Hypothalamus (tissue), 51 donors: ENCODE results near the gene RPSA.
"Not testable (repeated sequence)": the region's sequence is repeated elsewhere in the genome, so short reads cannot be mapped to it uniquely, and the experiment has no call there.

ENCODE experiments used
- DNase-seq, 51 donors: peaks; one replicate each; lab custom pipeline; 2025; lab: John Stamatoyannopoulos, UW

RPSA gene

DNA sequence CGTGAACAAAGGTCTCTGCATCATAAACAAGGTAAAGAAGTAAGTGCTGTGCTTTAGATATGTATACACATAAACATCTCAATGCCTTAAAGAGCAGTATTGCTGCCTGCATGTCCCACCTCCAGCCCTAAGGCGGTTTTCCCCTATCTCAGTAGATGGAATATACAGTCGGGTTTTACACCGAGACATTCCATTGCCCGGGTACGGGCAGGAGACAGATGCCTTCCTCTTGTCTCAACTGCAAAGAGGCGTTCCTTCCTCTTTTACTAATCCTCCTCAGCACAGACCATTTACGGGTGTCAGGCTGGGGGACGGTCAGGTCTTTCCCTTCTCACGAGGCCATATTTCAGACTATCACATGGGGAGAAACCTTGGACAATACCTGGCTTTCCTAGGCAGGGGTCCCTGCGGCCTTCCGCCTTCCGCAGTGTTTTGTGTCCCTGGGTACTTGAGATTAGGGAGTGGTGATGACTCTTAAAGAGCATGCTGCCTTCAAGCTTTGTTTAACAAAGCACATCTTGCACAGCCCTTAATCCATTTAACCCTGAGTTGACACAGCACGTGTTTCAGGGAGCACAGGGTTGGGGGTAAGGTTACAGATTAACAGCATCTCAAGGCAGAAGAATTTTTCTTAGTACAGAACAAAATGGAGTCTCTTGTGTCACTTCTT lies 12.2 kb downstream of the RPSA start:
- not testable (repeated sequence) for DNase-seq

- DNase-seq: no peak
Observed at GRCh38 chr3:39419742-39420315, 13.3 kb downstream of the RPSA start.

DNA sequence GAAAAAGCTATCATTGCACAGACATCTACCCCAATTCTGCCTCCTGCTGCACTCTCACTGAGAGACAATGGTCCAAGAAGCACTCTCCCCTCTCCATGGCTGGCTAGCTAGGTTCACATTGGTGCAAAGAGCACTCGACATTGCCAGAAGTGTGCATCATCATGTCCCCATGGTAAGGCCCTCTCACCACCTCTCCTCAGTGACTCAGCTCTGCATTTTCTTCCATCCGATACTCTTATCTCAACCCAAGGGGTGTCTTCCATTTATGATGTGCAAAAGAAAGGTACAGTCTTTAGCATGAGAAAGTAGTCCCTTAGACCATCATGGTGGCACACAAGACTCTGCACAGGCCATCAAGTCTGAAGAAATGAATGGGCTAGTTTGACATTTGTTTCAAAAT lies 14.0 kb downstream of the RPSA start:
- DNase-seq: no peak

DNA sequence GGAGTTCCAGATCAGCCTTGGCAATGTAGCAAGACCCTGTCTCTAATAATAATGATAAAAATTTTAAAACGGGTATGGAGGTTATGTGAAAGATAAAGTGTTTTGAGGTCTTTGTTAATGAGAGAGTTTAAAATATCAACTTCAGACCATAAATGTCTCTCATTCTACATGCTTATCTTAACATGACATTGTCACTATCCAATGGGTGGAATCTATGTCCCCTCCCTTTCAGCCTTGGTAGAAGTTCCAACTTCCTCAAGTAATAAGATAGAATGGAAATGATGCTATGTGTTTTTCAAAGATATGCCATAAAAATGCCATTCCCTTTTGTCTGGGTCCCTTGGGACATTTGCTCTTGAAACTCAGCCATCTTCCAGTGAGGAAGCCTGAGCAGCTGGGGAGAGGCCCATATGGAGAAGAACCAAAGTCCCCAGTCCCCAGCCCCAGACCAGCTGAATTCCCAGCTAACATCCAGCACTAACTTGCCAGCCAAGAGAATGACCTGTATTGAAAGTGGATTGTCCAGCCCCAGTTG lies 17.0 kb downstream of the RPSA start:
- no peak for DNase-seq

DNA sequence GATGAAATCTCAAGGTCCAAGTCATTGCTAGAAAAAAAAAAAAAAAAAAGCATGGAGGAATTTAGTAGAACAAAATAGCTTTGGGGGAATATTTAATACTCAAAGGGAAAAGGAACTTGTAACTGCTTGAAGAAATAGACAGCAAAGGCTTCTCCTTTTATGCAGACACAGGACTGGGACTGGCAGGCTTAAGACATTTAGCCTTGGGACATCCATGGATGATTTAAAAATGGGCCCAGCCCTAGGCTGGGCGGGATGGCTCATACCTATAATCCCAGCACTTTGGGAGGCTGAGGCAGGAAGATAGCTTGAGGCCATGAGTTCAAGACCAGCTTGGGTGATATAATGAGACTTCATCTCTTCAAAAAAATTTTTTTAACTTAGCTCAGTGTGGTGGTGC lies 19.8 kb downstream of the RPSA start:
- no peak for DNase-seq

DNA sequence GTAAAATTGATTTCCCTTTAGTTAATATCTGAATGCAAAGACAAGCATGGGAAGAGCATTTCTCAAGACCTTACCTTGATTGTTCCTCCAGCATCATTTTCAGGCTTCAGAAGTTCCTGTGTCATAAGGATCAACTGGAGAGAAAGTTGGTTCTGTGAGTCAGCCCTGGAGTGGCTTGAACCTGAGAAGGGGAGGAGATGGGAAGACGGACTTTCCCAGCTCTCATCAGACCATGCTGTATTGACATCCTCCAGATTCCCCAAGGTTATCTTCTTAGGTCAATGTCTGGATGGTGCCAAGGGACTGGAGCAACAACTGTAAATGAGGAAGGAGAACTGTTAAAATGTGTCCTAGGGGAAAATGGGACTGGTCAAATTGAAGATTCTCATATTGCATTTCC lies 21.0 kb downstream of the RPSA start:
- no peak for DNase-seq

DNA sequence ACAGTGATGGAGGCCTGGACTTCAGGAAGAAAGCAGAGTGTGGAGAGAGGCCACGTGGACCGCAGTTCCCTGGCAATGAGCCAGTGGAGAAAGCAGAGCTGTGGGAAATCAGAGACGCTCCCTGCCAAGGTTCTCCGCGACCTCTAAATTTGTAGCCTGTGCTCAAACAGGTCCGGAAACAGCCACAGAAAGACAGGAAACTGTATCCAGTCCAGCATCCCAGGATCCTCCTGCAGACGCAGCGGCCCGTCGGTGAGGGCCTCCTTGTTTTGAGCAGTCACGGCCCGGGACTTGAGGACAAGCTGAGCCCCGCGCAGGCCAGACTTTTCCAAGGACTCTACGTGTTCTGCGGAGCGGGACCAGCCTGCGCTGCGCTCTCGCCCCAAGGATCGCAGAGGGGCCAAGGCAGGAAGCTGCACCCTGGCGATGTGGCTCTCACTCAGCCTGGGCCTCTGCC lies 22.3 kb downstream of the RPSA start:
- DNase-seq: peak in 3 of 51 donors; percentile 4 to 15 (median 7)

GRCh38 chr3:39429466-39429865 lies 22.9 kb downstream of the RPSA start:
- no peak for DNase-seq

DNA sequence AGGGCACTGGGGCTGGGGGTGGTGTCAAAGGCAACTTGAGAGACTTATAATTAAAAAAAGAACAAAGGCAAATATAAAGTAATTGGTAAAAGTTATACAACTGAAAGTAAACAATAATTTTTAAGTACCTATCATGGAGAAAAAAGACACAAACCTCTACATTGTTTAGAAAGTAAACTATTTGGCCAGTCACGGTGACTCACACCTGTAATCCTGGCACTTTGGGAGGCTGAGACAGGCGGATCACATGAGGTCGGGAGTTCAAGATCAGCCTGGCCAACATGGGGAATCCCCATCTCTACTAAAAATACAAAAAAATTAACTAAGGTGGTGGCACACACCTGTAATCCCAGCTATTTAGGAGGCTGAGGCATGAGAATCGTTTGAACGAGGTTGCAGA lies 25.8 kb downstream of the RPSA start:
- no peak for DNase-seq

GRCh38 chr3:39433642-39434041 lies 27.1 kb downstream of the RPSA start:
- DNase-seq: no peak

DNA sequence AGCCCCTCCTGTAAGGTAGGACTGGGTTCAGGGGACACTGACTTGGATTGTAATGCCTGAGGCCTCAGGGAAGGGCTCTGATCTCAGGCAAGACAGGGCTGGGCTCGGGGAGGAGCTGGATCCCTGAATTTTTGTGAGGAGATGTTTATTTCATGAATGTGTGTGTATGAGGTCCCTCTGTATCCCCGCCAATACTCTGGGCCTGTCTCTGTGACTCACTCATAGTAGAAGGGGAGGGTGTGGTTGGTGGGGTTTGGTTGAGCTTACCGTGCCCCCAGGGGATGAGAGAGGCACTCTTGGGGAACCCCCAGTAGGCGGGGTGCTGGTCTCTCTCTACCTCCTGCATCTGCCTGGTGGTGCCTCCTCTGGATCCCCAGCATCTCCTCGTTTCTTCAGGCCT lies 28.1 kb downstream of the RPSA start:
- no peak for DNase-seq

DNA sequence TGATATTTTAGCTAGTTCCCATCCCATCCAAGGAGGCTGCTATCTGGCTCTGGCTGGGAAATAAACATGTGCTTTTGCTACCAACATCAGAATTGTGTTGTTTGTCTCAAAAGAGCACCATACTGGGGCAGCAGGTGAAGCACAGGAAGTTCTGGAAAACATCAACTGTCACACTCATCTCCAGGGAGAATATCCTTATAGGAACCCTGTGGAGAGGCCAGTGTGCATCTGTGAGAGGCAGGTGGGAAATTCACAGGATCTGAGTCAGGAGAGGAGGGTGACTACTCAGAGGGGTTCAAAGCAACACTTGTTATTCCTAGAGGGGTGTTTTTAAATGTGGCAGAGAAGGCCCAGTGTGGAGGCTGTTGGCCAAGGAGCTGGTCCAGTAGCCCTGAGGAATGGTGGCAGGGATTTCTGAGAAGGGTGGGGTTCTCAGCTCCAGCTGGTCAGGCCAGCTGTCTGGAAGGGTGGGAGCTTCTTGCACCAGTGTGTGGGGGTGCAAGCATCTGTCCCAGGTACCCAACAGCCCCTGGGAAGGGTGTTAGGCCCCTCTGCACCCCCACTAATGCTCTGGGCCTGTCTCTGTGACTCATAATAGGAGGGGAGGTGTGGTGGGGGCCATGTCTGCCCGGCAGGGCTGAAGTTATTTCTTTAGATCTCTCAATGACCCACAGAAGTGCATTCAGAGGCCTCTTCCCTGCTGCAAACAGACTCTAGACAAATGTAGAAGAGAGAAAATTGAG lies 28.7 kb downstream of the RPSA start:
- DNase-seq: no peak

DNA sequence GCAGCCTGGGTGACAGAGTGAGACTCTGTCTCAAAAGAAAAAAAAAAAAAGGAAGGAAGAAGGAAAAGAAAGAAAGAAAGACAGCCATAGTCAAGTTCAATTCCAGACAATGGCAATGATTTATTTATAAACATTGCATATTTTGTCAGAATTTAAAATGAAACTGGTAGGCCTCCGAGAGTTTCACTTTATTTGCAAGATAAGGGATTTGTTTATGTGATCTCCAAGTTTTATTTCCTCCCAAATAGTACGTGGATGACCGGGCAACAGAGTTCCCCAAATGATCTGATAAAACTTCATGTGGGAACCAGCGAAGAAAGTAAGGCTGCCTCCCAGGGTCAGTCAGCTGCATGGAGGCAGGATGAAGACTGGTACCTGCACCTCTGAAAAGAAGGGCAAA lies 32.4 kb downstream of the RPSA start:
- no peak for DNase-seq

GRCh38 chr3:39440316-39440715 lies 33.8 kb downstream of the RPSA start:
- DNase-seq: no peak

- no peak for DNase-seq
Observed at GRCh38 chr3:39443530-39443929, 37.0 kb downstream of the RPSA start.

- DNase-seq: peak in 1 of 51 donors; percentile 13
Observed at GRCh38 chr3:39445927-39446326, 39.4 kb downstream of the RPSA start.

DNA sequence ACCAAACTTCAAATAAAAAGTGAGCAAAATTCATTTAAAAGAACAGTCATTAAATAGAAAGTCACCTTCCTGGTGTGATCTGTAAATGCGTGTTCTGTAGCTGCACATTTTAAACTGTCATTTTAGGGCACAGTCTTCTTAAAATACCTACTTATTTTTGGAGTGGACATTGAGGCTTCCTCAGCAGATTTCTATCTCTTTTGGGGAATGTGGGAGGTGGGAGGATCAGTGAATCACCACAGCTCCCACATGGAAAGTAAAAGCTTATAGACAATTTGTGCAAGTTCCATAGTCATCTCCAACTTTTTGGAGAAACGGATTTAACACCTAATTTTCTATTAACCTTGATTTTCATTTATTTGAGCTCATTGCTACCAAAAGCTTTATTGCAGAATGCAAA lies 39.9 kb downstream of the RPSA start:
- no peak for DNase-seq

- DNase-seq: peak in 42 of 51 donors; percentile 4 to 89 (median 49)
Observed at GRCh38 chr3:39447637-39448483, 41.3 kb downstream of the RPSA start.

DNA sequence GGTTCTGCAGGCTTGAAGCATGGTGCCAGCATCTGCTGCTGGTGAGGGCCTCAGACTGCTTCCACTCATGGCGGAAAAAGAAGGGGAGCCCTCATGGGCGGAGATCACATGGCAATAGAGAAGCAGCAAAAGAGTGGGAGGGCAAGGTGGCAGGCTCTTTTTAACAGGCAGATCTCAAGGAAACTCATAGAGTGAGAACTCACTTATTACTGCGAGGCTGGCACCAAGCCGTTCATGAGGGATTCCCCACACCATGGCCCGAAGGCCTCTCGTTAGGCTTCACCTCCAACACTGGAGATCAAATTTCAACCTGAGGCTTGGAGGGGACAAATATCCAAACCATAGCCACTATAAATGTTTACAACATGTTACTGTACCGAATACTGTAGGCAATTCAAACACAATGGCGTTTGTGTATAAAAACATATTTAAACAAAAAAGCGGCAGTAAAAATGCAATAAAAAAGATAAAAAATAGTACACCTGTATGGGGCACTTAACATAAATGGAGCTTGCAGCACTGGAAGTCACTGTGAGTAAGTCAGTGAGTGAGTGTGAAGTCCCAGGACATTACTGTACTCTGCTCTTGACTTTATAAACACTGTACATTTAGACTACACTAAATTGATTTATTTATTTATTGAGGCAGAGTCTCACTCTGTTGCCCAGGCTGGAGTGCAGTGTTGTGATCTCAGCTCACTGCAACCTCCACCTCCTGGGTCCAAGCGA lies 42.1 kb downstream of the RPSA start:
- no peak for DNase-seq

DNA sequence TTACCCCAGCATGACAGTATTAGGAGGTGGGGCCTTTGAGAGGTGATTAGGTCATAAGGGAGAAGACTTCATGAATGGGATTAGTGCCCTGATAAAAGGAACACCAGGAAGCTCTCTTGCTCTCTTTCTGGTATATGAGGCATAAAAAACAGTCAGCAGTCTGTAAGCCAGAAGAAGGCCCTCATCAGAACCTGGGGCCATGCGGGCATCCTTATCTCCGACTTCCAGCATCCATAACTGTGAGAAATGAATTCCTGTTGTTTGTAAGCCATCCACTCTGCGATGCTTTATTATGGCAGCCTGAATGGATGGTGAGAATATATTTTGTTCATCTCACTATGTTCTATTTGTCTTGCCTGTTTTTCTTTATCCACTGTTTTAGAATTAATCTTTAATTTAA lies 43.3 kb downstream of the RPSA start:
- DNase-seq: no peak
